IMR-90 (cell line): ENCODE results near the gene SDK1. TPM values are rescaled to one million over a fixed set of nuclear protein-coding genes. Genes with fewer than 3 reads are reported as not detected.

Source experiments
- ATAC-seq: fragments of 200-7000 bp; cut with Tn5 transposase; 2 replicates; pipeline ENCODE4 v1.9.1; 2020; ENCODE audit warnings: low read depth, mild to moderate bottlenecking, moderate library complexity
- BruUV-seq: library from RNA; stranded (reverse); fragments of 400-500 nt; replicated peaks from 2 replicates; lab custom pipeline; 2021; lab: Mats Ljungman, UMichigan
- CTCF ChIA-PET: fragments of 300-600 bp; formaldehyde crosslinking; extraction: SDS; loops from one replicate; lab custom pipeline; 2021; ENCODE audit warnings: antibody characterized with exemption; lab: Yijun Ruan, JAX
- POLR2A ChIA-PET: fragments of 300-600 bp; sonication (Branson Sonifier 250); formaldehyde crosslinking; loops from one replicate; lab custom pipeline; 2022; ENCODE audit warnings: antibody characterized with exemption; ENCODE audit not compliant: unreplicated experiment; lab: Charles Lee
- DNase-seq: peaks from one replicate; pipeline ENCODE4 v3.0.0; 2013
- H2AFZ ChIP-seq: replicated peaks from 2 replicates; pipeline ENCODE3; 2013; ENCODE audit warnings: low read length, mild to moderate bottlenecking; ENCODE audit not compliant: poor library complexity
- H2AK5ac ChIP-seq: 2 replicates; pipeline ENCODE4 v1.6.1; 2013; ENCODE audit warnings: low read depth, low read length, inconsistent platforms
- H2AK9ac ChIP-seq: replicated peaks from 2 replicates; pipeline ENCODE3; 2013; ENCODE audit warnings: mild to moderate bottlenecking, low read depth, low read length, moderate library complexity; ENCODE audit not compliant: poor library complexity
- H2BK120ac ChIP-seq: 2 replicates; pipeline ENCODE4 v1.6.1; 2013; ENCODE audit warnings: low read depth, low read length, inconsistent platforms
- H2BK15ac ChIP-seq: 3 replicates; pipeline ENCODE4 v1.6.1; 2013; ENCODE audit warnings: low read depth, low read length, inconsistent platforms
- H2BK20ac ChIP-seq: 2 replicates; pipeline ENCODE4 v1.6.1; 2013; ENCODE audit warnings: low read depth, mild to moderate bottlenecking, inconsistent platforms, low read length, moderate library complexity
- H2BK5ac ChIP-seq: 2 replicates; pipeline ENCODE4 v1.6.1; 2013; ENCODE audit warnings: mild to moderate bottlenecking, low read depth, low read length, inconsistent platforms; ENCODE audit not compliant: poor library complexity, severe bottlenecking
- H3K14ac ChIP-seq: replicated peaks from 2 replicates; pipeline ENCODE4 v1.6.1; 2013; ENCODE audit warnings: low read depth, low read length, inconsistent platforms
- H3K18ac ChIP-seq: 2 replicates; pipeline ENCODE4 v1.6.1; 2013; ENCODE audit warnings: low read depth, low read length, control low read depth
- H3K23ac ChIP-seq: 2 replicates; pipeline ENCODE4 v1.6.1; 2013; ENCODE audit warnings: low read depth, low read length, inconsistent platforms
- H3K27ac ChIP-seq: 2 replicates; pipeline ENCODE4 v1.5.1; 2013; ENCODE audit warnings: mild to moderate bottlenecking, control low read depth, low read length; ENCODE audit not compliant: insufficient read depth
- H3K27me3 ChIP-seq: 2 replicates; pipeline ENCODE4 v1.6.1; 2013; ENCODE audit warnings: low read length; ENCODE audit not compliant: control insufficient read depth, insufficient read depth
- H3K36me3 ChIP-seq: 2 replicates; pipeline ENCODE4 v1.6.1; 2013; ENCODE audit warnings: low read length, mixed read lengths; ENCODE audit not compliant: control insufficient read depth, insufficient read depth
- H3K4ac ChIP-seq: 2 replicates; pipeline ENCODE4 v1.6.1; 2013; ENCODE audit warnings: low read depth, low read length, inconsistent platforms
- H3K4me1 ChIP-seq: 2 replicates; pipeline ENCODE4 v1.6.1; 2013; ENCODE audit warnings: low read length, mixed read lengths; ENCODE audit not compliant: control insufficient read depth, insufficient read depth
- H3K4me2 ChIP-seq: 2 replicates; pipeline ENCODE4 v1.6.1; 2013; ENCODE audit warnings: low read depth, mild to moderate bottlenecking, control low read depth, low read length, moderate library complexity
- H3K4me3 ChIP-seq: 2 replicates; pipeline ENCODE4 v1.5.1; 2013; ENCODE audit warnings: low read depth, mild to moderate bottlenecking, control low read depth, low read length, moderate library complexity; ENCODE audit not compliant: insufficient read depth
- H3K56ac ChIP-seq: 2 replicates; pipeline ENCODE4 v1.6.1; 2013; ENCODE audit warnings: low read length, inconsistent platforms; ENCODE audit not compliant: insufficient read depth; ENCODE audit errors: extremely low read depth
- H3K79me1 ChIP-seq, 2 experiments: 2 replicates each; pipeline ENCODE4 v1.6.1; 2013; ENCODE audit warnings: low read length in 2 of 2, inconsistent platforms in 1 of 2, low read depth in 1 of 2
- H3K9ac ChIP-seq: 2 replicates; pipeline ENCODE4 v1.6.1; 2013; ENCODE audit warnings: low read depth, low read length, control low read depth
- H3K9me1 ChIP-seq: 2 replicates; pipeline ENCODE4 v1.6.1; 2013; ENCODE audit warnings: low read length, inconsistent platforms; ENCODE audit not compliant: insufficient read depth
- H3K9me3 ChIP-seq: 2 replicates; pipeline ENCODE4 v1.6.1; 2013; ENCODE audit warnings: low read length; ENCODE audit not compliant: control insufficient read depth, insufficient read depth
- H4K20me1 ChIP-seq: 2 replicates; pipeline ENCODE4 v1.6.1; 2013; ENCODE audit warnings: low read length, inconsistent platforms; ENCODE audit not compliant: insufficient read depth
- H4K5ac ChIP-seq: 2 replicates; pipeline ENCODE4 v1.6.1; 2013; ENCODE audit warnings: mild to moderate bottlenecking, low read depth, low read length, control low read depth
- H4K8ac ChIP-seq, 2 experiments: 2 replicates each; pipeline ENCODE4 v1.6.1; 2013; ENCODE audit warnings: low read depth in 2 of 2, low read length in 2 of 2, control low read depth in 1 of 2, inconsistent platforms in 1 of 2
- H4K91ac ChIP-seq: 2 replicates; pipeline ENCODE4 v1.6.1; 2013; ENCODE audit warnings: low read depth, low read length, inconsistent platforms; ENCODE audit not compliant: insufficient read depth
- BHLHE40 ChIP-seq: fragments of 150-350 bp; IDR thresholded peaks from 2 replicates; pipeline ENCODE4 v1.6.1; 2016; ENCODE audit warnings: mild to moderate bottlenecking, low read depth, low read length
- CEBPB ChIP-seq: IDR thresholded peaks from 2 replicates; pipeline ENCODE4 v1.6.1; 2012; ENCODE audit warnings: low read depth, low read length, improper control_type of control experiment
- CHD1 ChIP-seq: IDR thresholded peaks from 2 replicates; pipeline ENCODE4 v1.6.1; 2012; ENCODE audit warnings: low read depth, low read length, improper control_type of control experiment
- MAFK ChIP-seq: IDR thresholded peaks from 2 replicates; pipeline ENCODE4 v1.6.1; 2012; ENCODE audit warnings: low read depth, low read length, improper control_type of control experiment
- NFE2L2 ChIP-seq: fragments of 150-350 bp; IDR thresholded peaks from 2 replicates; pipeline ENCODE4 v1.6.1; 2016; ENCODE audit warnings: low read depth, mild to moderate bottlenecking, low read length
- POLR2A ChIP-seq: IDR thresholded peaks from 2 replicates; pipeline ENCODE4 v1.6.1; 2012; ENCODE audit warnings: mild to moderate bottlenecking, low read depth, low read length
- RAD21 ChIP-seq: IDR thresholded peaks from 2 replicates; pipeline ENCODE4 v1.6.1; 2012; ENCODE audit warnings: low read length, improper control_type of control experiment
- SMC3 ChIP-seq: fragments of 150-350 bp; IDR thresholded peaks from 2 replicates; pipeline ENCODE4 v1.6.1; 2016; ENCODE audit warnings: low read depth, mild to moderate bottlenecking, antibody characterized with exemption, low read length, moderate library complexity
- WGBS, 2 experiments: methylation state at CpG; one replicate each; pipeline versions ENCODE4 v1.1.5 to v1.1.7; 2013; ENCODE audit warnings: missing lambda C conversion rate in 2 of 2; ENCODE audit not compliant: insufficient read length in 1 of 2; ENCODE audit errors: extremely low coverage in 2 of 2; 5-methylcytosine and 5-hydroxymethylcytosine counted together
- dilution Hi-C: fragments of 300-500 bp; cut with HindIII; formaldehyde crosslinking; loops from one replicate; pipeline ENCODE4 v1.14.3; 2018; ENCODE audit warnings: low sequenced_read_pairs; ENCODE audit not compliant: unreplicated experiment
- in situ Hi-C: fragments of 300-500 bp; cut with MboI; formaldehyde crosslinking; loops from 3 replicates; pipeline ENCODE4 v1.14.3; 2019; ENCODE audit warnings: low sequenced_read_pairs, inconsistent platforms, mixed read lengths
- intact Hi-C: fragments of 100-400 bp; cut with micrococcal nuclease; formaldehyde crosslinking; loops from 2 replicates; pipeline ENCODE4 v1.10.0; 2022
- polyA plus RNA-seq, 3 experiments: library from polyadenylated mRNA; depleted of rRNA; stranded (reverse); fragments of >200 nt; gene quantifications; 2 replicates each; pipeline ENCODE4 v1.2.3, GENCODE V29; 2012; ENCODE audit warnings: low replicate concordance in 1 of 3
- total RNA-seq: library from RNA; depleted of rRNA; stranded (reverse); fragments of >200 nt; gene quantifications from 2 replicates; pipeline ENCODE4 v1.2.3, GENCODE V29; 2012
- TF ChIP-seq, protein P1 (sequence below): conservative IDR thresholded peaks from 2 replicates; pipeline ENCODE4 v1.5.1; 2012; ENCODE audit warnings: mild to moderate bottlenecking, low read depth, low read length, improper control_type of control experiment
- TF ChIP-seq, protein P2 (sequence below): fragments of 150-350 bp; IDR thresholded peaks from 2 replicates; pipeline ENCODE4 v1.6.1; 2017; ENCODE audit warnings: mild to moderate bottlenecking, antibody characterized with exemption, low read length, low read depth
- TF ChIP-seq, protein P3 (sequence below): fragments of 150-350 bp; IDR thresholded peaks from 2 replicates; pipeline ENCODE4 v1.6.1; 2016; ENCODE audit warnings: low read depth, mild to moderate bottlenecking, low read length, moderate library complexity, borderline replicate concordance

Gene SDK1
- total and polyA plus RNA-seq, 2 of the 4 experiments (the other 2 are of a cell fraction) = 1.5 to 1.6 TPM

DNA sequence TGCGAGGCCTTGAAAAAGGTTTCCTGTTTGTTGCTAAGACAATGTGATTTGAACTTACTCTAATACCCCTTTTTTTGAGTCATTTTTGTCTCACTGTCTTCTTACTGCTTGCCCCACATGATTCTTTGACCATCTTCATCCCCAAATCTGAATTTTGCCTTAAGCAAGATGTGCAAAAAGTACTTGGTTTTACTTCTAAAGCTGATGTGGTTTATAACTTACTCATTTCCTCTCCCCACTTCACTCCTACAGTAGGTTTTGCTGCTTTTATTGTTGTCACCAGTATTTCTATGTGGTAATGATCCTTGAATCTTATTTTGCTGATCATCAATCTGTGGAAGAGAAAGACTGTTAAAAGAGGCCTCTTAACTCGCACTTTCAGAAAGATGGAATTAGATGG, 396.4 kb downstream of the SDK1 start:
- ATAC-seq = no peak
- no peak for TF ChIP-seq CEBPB
- TF ChIP-seq, protein P1, sequence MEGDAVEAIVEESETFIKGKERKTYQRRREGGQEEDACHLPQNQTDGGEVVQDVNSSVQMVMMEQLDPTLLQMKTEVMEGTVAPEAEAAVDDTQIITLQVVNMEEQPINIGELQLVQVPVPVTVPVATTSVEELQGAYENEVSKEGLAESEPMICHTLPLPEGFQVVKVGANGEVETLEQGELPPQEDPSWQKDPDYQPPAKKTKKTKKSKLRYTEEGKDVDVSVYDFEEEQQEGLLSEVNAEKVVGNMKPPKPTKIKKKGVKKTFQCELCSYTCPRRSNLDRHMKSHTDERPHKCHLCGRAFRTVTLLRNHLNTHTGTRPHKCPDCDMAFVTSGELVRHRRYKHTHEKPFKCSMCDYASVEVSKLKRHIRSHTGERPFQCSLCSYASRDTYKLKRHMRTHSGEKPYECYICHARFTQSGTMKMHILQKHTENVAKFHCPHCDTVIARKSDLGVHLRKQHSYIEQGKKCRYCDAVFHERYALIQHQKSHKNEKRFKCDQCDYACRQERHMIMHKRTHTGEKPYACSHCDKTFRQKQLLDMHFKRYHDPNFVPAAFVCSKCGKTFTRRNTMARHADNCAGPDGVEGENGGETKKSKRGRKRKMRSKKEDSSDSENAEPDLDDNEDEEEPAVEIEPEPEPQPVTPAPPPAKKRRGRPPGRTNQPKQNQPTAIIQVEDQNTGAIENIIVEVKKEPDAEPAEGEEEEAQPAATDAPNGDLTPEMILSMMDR = no peak
- TF ChIP-seq, protein P2, sequence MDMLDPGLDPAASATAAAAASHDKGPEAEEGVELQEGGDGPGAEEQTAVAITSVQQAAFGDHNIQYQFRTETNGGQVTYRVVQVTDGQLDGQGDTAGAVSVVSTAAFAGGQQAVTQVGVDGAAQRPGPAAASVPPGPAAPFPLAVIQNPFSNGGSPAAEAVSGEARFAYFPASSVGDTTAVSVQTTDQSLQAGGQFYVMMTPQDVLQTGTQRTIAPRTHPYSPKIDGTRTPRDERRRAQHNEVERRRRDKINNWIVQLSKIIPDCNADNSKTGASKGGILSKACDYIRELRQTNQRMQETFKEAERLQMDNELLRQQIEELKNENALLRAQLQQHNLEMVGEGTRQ = no peak
- TF ChIP-seq, protein P3, sequence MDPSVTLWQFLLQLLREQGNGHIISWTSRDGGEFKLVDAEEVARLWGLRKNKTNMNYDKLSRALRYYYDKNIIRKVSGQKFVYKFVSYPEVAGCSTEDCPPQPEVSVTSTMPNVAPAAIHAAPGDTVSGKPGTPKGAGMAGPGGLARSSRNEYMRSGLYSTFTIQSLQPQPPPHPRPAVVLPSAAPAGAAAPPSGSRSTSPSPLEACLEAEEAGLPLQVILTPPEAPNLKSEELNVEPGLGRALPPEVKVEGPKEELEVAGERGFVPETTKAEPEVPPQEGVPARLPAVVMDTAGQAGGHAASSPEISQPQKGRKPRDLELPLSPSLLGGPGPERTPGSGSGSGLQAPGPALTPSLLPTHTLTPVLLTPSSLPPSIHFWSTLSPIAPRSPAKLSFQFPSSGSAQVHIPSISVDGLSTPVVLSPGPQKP = no peak
- TF ChIP-seq NFE2L2 = no peak
- no peak for TF ChIP-seq POLR2A
- no peak for TF ChIP-seq SMC3
- TF ChIP-seq BHLHE40 = no peak
- no peak for TF ChIP-seq CHD1
- no peak for TF ChIP-seq RAD21
- no peak for TF ChIP-seq MAFK
- no peak overlapping the region for H2AFZ ChIP-seq
- CTCF ChIA-PET = no interaction called here
- no peak overlapping the region for H2BK20ac ChIP-seq
- intact Hi-C loops (no loop called here), dilution Hi-C loops (no loop called here), in situ Hi-C loops (no loop called here)
- no peaks in the 10 kb centered on the region for H3K27me3 ChIP-seq
- H3K9me1 ChIP-seq = no peaks in the 10 kb centered on the region
- no peak overlapping the region for H3K27ac ChIP-seq
- no peaks in the 10 kb centered on the region; the same call in 1 of the 2 replicates for H3K9me3 ChIP-seq
- H3K4me2 ChIP-seq = no peak overlapping the region
- no peak overlapping the region for H3K56ac ChIP-seq
- H2AK9ac ChIP-seq = no peak overlapping the region
- H2BK15ac ChIP-seq = no peak overlapping the region
- no peaks in the 10 kb centered on the region for H3K4me1 ChIP-seq
- no peak for DNase-seq
- H3K4ac ChIP-seq = no peak overlapping the region
- POLR2A ChIA-PET = no interaction called here
- no TSS peak for BruUV-seq
- WGBS, 2 experiments = no CpG with 5 or more reads among the region's 2 CpGs
- H3K36me3 ChIP-seq = no peaks in the 10 kb centered on the region
- H3K9ac ChIP-seq = no peak overlapping the region
- H4K8ac ChIP-seq = no peak overlapping the region
- H4K91ac ChIP-seq = no peak overlapping the region
- H4K20me1 ChIP-seq = no peaks in the 10 kb centered on the region
- H3K23ac ChIP-seq = no peak overlapping the region
- H3K14ac ChIP-seq = no peak overlapping the region
- no peak overlapping the region for H2BK120ac ChIP-seq
- H3K18ac ChIP-seq = no peak overlapping the region
- H4K5ac ChIP-seq = no peak overlapping the region
- no peak overlapping the region for H2AK5ac ChIP-seq
- H3K4me3 ChIP-seq = no peak overlapping the region
- no peaks in the 10 kb centered on the region for H3K79me1 ChIP-seq
- H2BK5ac ChIP-seq = no peak overlapping the region
